Smooth muscle cell (in vitro differentiated cells): ENCODE data around the gene ANKMY1. TPM values are rescaled to one million over a fixed set of nuclear protein-coding genes. Genes with fewer than 3 reads are reported as not detected.

Experiments used
- DNase-seq: peaks from one replicate; lab custom pipeline; 2025; ENCODE audit not compliant: unreplicated experiment; lab: John Stamatoyannopoulos, UW
- H2AFZ ChIP-seq: fragments of 200-600 bp; sonication (generic); 2 replicates; pipeline ENCODE4 v1.6.0; 2016; ENCODE audit warnings: antibody characterized with exemption, low read depth, mild to moderate bottlenecking
- H3F3A ChIP-seq: fragments of 200-600 bp; sonication (generic); 2 replicates; pipeline ENCODE4 v1.6.0; 2017; ENCODE audit warnings: antibody characterized with exemption, low read depth
- H3K27ac ChIP-seq: fragments of 200-600 bp; sonication (generic); 2 replicates; pipeline ENCODE4 v1.5.1; 2016; ENCODE audit warnings: low read depth, mild to moderate bottlenecking
- H3K27me3 ChIP-seq: fragments of 200-600 bp; sonication (generic); 2 replicates; pipeline ENCODE4 v1.6.1; 2016; ENCODE audit warnings: low read depth, mild to moderate bottlenecking
- H3K36me3 ChIP-seq: fragments of 200-600 bp; sonication (generic); 2 replicates; pipeline ENCODE4 v1.5.1; 2016; ENCODE audit warnings: low read depth
- H3K4me1 ChIP-seq: fragments of 200-600 bp; sonication (generic); 2 replicates; pipeline ENCODE4 v1.5.1; 2016; ENCODE audit warnings: low read depth
- H3K4me2 ChIP-seq: fragments of 200-600 bp; sonication (generic); 2 replicates; pipeline ENCODE4 v1.6.0; 2016; ENCODE audit warnings: mild to moderate bottlenecking
- H3K4me3 ChIP-seq: fragments of 200-600 bp; sonication (generic); 2 replicates; pipeline ENCODE4 v1.5.1; 2016; ENCODE audit warnings: mild to moderate bottlenecking
- H3K79me2 ChIP-seq: fragments of 200-600 bp; sonication (generic); 2 replicates; pipeline ENCODE4 v1.6.0; 2016; ENCODE audit warnings: low read depth, mild to moderate bottlenecking
- H3K9ac ChIP-seq: fragments of 200-600 bp; sonication (generic); 2 replicates; pipeline ENCODE4 v1.6.0; 2016; ENCODE audit warnings: low read depth
- H3K9me3 ChIP-seq: fragments of 200-600 bp; sonication (generic); replicated peaks from 2 replicates; pipeline ENCODE4 v1.5.1; 2016; ENCODE audit warnings: low read depth
- H4K20me1 ChIP-seq: fragments of 200-600 bp; sonication (generic); 2 replicates; pipeline ENCODE4 v1.6.0; 2016; ENCODE audit warnings: low read depth
- CTCF ChIP-seq: fragments of 200-600 bp; sonication (generic); IDR thresholded peaks from 2 replicates; pipeline ENCODE4 v1.5.1; 2017; ENCODE audit warnings: borderline replicate concordance, mild to moderate bottlenecking, antibody characterized with exemption; ENCODE audit not compliant: insufficient read depth, poor library complexity, severe bottlenecking
- WGBS: methylation state at CpG from one replicate; pipeline ENCODE4 v1.1.7; 2016; ENCODE audit warnings: low lambda C conversion rate; 5-methylcytosine and 5-hydroxymethylcytosine counted together
- polyA plus RNA-seq: library from polyadenylated mRNA; unstranded; fragments of >200 nt; fragmentation: Nextera tagmentation; extraction: Ambion mirVana; gene quantifications from 2 replicates; pipeline ENCODE4 v1.2.1, GENCODE V29; 2016
- total RNA-seq: library from RNA; depleted of rRNA; stranded (reverse); fragments of >200 nt; gene quantifications from 2 replicates; pipeline ENCODE4 v1.2.3, GENCODE V29; 2014

Gene ANKMY1
- total and polyA plus RNA-seq, 2 experiments from 2014 or later: 6.4 to 8.7 TPM

GRCh38 chr2:240602266-240603050, 44.7 kb upstream of the ANKMY1 start:
- TF ChIP-seq CTCF: no peak
- WGBS: 96% methylated on average over 30 of the region's 32 CpGs
- no peaks in the 10 kb centered on the region for H3K27me3 ChIP-seq

GRCh38 chr2:240601831-240602160, 44.0 kb upstream of the ANKMY1 start:
- 96% methylated on average over 11 of the region's 11 CpGs for WGBS
- peaks cover 3% of the 10 kb centered on the region for H4K20me1 ChIP-seq
- H3K9me3 ChIP-seq: no peaks in the 10 kb centered on the region
- H3K27ac ChIP-seq: no peak overlapping the region
- H3K4me1 ChIP-seq: no peaks in the 10 kb centered on the region
- no peaks in the 10 kb centered on the region for H3K36me3 ChIP-seq
- H3K27me3 ChIP-seq: no peaks in the 10 kb centered on the region
- DNase-seq: no peak
- H2AFZ ChIP-seq: no peak overlapping the region
- H3F3A ChIP-seq: no peaks in the 10 kb centered on the region
- no peak overlapping the region for H3K4me2 ChIP-seq
- no peak for TF ChIP-seq CTCF
- H3K9ac ChIP-seq: no peak overlapping the region
- H3K4me3 ChIP-seq: no peak overlapping the region
- no peaks in the 10 kb centered on the region for H3K79me2 ChIP-seq

More at GRCh38 chr2:240602266-240603050, 44.7 kb upstream of the ANKMY1 start:
- Histone ChIP-seq H3F3A (no peaks in the 10 kb centered on the region), H3K27ac (no peak overlapping the region), H3K9me3 (no peaks in the 10 kb centered on the region), H3K4me3 (no peak overlapping the region), H3K9ac (no peak overlapping the region), H3K36me3 (no peaks in the 10 kb centered on the region), H3K79me2 (no peaks in the 10 kb centered on the region), H2AFZ (no peak overlapping the region), H4K20me1 (no peaks in the 10 kb centered on the region), H3K4me1 (no peaks in the 10 kb centered on the region), H3K4me2 (no peak overlapping the region)
- no peak for DNase-seq

- no peaks in the 10 kb centered on the region for H3K9me3 ChIP-seq
- no peak for TF ChIP-seq CTCF
- no peak overlapping the region for H3K9ac ChIP-seq
- no peak overlapping the region for H3K4me3 ChIP-seq
- no peaks in the 10 kb centered on the region for H3K27me3 ChIP-seq
- H3F3A ChIP-seq: no peaks in the 10 kb centered on the region
- H4K20me1 ChIP-seq: peaks cover 6% of the 10 kb centered on the region
- no peaks in the 10 kb centered on the region for H3K36me3 ChIP-seq
- no peak overlapping the region for H3K27ac ChIP-seq
- H3K4me1 ChIP-seq: no peaks in the 10 kb centered on the region
- no peak for DNase-seq
- no peaks in the 10 kb centered on the region for H3K79me2 ChIP-seq
- 95% methylated on average over 20 of the region's 20 CpGs for WGBS
- no peak overlapping the region for H3K4me2 ChIP-seq
- no peak overlapping the region for H2AFZ ChIP-seq
These were observed 43.5 kb upstream of the ANKMY1 start for GRCh38 chr2:240601061-240601830.
